ENCODE data around the gene RYK.

DNA sequence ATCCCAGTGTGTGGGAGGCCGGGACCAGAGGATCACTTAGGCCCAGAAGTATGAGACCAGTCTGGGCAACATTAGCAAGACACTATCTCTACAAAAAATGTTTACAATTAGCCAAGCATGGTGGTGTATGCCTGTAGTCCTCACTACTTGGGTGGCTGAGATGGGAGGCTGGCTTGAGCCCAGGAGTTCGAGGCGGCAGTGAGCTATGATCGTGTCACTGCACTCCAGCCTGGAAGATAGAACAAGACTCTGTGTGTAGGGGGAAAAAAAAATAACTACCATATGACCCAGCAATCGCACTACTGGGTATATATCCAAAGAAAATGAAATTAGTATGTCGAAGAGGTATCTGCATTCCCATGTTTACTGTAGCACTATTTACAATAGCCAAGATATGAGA lies 22.6 kb downstream of the RYK start:
- no peak for TF ChIP-seq POLR2A (IDR thresholded peaks at IDR 0.05; ENCODE audit: low read length)
- TF ChIP-seq GATA1 (IDR thresholded peaks at IDR 0.05; ENCODE audit: low read depth, low read length), result no peak

All from erythroblast (primary cell).